Measurements from ENCODE around the gene FHOD3.

DNA sequence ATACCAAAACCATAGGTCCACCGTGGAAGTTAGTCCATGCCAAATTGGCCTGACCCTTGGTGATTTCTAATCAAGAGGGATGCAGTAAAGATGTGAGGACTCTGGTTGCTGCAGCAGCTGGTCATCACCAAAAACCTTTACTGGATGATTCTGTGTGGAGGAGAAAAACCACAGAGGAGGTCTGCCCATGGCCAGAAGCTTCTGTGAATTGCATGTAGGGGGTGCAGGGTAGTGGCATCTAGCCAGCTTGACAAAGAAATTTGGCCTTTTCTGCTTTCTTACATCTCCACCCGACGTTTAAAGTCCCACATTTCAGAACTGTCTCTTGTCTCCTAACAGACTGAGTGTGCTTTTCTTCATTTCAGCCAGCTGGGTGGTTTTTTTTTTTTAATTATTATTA lies 351.3 kb downstream of the FHOD3 start:
- TF ChIP-seq CTCF (IDR thresholded peaks at IDR 0.05) (no peak), POLR2AphosphoS5 (IDR thresholded peaks at IDR 0.05; ENCODE audit: low read depth, low read length) (no peak)
- TF ChIP-seq, protein P1, sequence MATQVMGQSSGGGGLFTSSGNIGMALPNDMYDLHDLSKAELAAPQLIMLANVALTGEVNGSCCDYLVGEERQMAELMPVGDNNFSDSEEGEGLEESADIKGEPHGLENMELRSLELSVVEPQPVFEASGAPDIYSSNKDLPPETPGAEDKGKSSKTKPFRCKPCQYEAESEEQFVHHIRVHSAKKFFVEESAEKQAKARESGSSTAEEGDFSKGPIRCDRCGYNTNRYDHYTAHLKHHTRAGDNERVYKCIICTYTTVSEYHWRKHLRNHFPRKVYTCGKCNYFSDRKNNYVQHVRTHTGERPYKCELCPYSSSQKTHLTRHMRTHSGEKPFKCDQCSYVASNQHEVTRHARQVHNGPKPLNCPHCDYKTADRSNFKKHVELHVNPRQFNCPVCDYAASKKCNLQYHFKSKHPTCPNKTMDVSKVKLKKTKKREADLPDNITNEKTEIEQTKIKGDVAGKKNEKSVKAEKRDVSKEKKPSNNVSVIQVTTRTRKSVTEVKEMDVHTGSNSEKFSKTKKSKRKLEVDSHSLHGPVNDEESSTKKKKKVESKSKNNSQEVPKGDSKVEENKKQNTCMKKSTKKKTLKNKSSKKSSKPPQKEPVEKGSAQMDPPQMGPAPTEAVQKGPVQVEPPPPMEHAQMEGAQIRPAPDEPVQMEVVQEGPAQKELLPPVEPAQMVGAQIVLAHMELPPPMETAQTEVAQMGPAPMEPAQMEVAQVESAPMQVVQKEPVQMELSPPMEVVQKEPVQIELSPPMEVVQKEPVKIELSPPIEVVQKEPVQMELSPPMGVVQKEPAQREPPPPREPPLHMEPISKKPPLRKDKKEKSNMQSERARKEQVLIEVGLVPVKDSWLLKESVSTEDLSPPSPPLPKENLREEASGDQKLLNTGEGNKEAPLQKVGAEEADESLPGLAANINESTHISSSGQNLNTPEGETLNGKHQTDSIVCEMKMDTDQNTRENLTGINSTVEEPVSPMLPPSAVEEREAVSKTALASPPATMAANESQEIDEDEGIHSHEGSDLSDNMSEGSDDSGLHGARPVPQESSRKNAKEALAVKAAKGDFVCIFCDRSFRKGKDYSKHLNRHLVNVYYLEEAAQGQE (IDR thresholded peaks at IDR 0.05; ENCODE audit: insufficient read depth in 1 of 2, low read depth in 2 of 2, low read length in 1 of 2) = no peak

Measured in Panc1 (cell line).